ENCODE measurements around the gene FLNB.

GRCh38 chr3:57992452-57993213, 15.6 kb upstream of the FLNB start:
- TF ChIP-seq CTCF (IDR thresholded peaks at IDR 0.05), result no peak
- no peak for TF ChIP-seq POLR2A (IDR thresholded peaks at IDR 0.05)
